GM19238 (cell line): ENCODE data around the gene SULT1A1.

Experiments used
- DNase-seq: peaks from one replicate; pipeline ENCODE4 v3.0.0; 2011; ENCODE audit warnings: low spot score; ENCODE audit not compliant: insufficient read length

SULT1A1 gene

DNA sequence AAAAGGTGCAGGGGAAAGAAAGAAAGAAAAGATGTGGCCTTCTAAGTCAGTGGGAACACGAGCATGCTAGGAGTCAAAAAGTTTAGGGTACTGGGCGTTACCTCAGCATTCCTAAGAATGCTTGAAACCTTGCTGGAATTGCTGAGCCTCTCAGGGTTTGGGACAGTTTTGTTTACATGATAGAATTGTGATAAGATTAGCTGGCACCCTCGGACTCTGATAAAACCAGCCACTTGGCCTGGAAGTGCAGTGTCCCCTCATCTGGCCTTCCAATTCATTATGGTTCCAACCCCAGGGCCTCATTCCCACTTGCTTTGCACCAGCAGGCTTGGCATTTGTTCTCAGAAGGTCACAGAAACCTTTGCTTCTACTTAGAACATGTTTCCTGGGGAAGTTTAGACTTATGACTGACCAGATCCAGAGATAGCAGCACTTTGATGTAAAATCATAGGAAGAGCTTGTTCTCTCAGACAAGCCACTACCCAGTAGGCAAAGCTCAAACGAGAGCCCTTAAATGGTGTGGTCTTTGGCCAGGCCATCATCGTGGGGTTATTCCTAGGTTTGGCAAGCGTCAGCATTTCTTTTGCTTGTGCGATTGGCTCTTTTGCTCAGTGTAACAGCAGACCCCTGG lies 48.2 kb downstream of the SULT1A1 start:
- DNase-seq, result no peak

DNA sequence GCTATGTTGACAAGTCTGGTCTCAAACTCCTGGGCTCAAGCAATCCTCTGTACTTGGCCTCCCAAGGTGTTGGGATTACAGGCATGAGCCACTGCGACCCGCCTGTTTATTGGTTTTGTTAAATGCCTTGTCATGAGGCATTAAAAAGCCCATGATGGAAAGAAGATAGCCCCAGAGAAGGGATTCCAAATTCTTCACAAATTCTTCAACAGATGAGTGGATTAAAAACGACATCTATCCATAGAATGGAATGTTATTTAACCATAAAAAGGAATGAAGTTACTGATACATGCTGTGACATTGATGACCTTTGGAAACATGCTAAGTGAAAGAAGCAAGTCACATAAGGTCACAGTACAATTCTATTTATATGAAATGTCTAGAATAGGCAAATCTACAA lies 51.4 kb downstream of the SULT1A1 start:
- DNase-seq, result no peak

DNA sequence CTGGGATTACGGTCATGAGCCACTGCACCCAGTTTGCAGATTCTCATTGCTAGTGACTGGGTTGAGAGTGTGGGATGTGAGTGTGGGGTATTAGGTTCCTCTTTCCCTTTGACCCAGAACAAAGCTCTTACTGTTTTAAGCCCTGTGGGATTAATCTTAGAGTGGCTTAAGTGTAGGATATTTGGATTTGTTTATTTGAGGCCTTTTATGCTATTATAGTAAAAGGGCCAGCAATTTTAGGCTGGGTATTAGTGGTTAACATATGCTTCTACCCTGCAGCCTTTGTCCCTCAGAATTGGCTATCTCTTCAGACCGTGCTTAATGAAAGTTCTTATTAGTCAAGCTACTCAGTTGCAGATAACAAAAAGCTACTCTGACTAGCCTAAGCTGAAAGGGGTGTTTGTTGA lies 52.9 kb downstream of the SULT1A1 start:
- DNase-seq, result no peak

DNA sequence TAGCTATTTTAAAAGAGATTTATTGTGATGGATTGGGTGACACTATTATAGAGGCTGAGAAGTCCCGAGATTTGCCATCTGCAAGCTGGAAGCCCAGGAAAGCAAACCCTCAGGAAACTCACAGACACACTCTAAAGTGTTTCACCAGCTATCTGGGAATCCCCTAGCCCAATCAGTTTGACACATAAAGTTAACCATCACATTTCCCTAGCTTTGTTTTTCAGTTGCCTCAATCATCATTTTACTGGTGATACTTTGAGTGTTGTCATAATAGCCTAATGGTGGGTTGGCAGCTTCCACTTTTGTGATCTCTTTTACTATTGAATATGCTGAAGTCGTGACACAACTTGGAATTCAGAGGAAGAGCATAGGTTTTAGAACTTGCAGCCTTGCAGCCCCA lies 54.3 kb downstream of the SULT1A1 start:
- no peak for DNase-seq
